OCI-M2 (cell line): Measurements from ENCODE around the gene HDAC4.

Source experiments
- DNase-seq: peaks from one replicate; lab custom pipeline; 2025; ENCODE audit not compliant: unreplicated experiment; lab: John Stamatoyannopoulos, UW

Gene HDAC4

DNA sequence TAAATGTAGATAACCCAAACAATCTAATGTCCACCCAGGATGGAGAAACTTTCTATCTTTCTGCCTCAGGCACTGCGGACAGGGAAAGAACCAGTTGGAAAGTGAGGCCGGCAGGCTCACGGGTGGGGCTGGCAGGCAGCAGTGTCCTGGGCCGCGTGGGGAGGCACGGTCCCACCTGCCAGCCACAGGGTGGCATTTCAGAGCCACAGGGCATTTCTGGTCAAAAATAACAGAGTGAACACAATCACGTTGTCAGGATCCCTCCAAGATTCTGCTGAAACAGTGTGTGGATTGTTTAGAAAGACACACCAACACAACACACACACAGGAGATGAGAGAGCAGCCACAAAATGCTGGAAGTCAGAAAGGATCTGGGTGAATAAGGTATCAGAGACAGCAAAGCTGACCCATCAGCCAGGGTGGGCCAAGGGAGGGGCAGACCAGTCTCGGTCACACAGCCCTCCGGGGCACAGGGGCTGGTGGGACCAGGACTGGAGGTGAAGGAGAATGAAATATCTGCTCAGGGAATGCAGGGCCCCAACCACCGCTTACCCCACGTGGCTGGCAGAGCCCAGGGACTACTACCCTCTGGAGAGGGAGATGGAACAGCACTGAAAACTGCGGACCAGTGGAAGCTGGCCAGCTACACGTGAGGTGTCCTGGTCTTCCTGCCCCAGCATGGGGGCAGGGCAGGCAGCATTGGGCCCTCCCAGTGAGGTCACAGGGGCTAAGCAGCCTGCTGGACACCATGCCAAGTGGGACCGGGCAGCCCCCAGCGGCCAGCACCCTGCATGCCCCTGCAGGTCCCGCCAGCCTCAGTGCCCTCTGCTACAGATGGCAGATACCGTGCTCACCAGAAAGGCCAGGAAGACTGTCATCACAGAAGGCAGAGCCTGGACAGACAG, 173.9 kb downstream of the HDAC4 start:
- DNase-seq, result no peak

DNA sequence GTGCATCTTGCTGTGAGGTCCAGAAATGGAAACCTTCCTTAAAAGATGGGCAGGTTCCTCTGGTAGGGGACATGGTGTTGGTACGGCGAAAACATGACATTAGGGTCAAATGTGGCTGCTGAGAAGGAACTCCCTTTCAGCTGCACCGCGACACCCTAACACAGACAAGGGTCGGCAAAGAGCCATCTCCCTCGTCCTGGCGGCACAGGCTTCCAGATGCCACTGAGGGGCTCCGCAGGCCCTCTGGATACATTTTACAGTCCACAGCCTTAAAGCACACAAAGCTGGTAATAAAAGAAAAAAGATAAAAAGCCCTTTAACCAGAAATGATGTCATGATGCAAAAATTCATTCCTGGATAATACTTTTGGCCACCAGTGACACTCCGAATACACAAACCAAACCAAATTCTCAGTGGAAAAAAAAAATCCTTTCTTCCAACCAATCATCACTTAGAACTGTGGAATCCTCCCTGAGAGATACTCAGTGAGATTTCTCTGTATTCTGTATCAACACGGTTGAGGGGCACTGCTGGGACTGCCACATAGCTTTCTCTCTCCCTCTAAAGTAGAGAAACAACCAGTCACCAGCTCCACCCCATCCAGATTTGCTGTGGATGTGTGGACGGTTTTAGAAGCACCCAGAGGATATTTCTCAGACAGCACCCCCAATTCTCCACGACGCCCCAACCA, 174.8 kb downstream of the HDAC4 start:
- DNase-seq, result no peak

DNA sequence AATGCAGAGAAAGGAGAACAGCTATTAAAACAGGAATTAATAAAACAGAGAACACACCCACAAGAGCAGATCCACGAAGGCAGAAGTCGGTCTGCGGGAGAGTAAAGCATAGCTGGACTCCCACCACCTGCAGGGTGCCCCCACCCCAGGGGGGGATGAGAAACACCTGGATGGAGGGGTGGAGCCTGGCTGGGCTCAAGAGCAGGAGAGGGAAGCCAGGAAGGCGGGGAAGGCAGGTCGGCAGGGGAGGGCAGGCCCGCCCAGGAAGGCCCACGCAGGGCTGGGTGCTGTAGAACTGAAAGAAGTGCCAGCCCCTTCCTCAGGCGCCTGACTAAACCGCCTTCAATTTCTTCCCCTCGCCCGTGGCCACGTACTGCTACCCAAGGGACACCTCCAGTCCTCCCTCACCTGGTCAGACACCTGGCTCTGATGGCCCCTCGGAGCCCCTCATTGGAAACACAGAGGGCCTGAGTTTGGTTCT, 175.4 kb downstream of the HDAC4 start:
- no peak for DNase-seq

DNA sequence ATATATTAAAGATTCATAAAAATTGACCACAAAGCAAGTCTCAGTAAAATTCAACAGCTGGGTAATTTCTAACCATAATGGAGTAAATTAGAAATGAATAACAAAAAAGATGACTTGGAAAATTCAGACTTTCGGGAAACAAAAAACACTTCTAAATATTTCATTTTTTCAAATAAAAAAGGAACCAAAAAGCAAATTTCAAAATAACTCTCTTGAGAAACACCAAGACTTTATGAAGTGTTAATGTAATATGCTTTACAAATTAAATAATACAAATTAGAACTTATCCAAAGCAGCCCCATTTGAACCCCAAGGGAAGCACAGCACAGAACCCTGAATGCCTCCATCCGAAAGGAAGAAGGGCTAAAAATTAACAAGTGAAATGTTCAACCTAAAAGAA, 175.9 kb downstream of the HDAC4 start:
- DNase-seq, result no peak

- DNase-seq, result no peak
Measured at GRCh38 chr2:239224199-239224570, 176.6 kb downstream of the HDAC4 start.

DNA sequence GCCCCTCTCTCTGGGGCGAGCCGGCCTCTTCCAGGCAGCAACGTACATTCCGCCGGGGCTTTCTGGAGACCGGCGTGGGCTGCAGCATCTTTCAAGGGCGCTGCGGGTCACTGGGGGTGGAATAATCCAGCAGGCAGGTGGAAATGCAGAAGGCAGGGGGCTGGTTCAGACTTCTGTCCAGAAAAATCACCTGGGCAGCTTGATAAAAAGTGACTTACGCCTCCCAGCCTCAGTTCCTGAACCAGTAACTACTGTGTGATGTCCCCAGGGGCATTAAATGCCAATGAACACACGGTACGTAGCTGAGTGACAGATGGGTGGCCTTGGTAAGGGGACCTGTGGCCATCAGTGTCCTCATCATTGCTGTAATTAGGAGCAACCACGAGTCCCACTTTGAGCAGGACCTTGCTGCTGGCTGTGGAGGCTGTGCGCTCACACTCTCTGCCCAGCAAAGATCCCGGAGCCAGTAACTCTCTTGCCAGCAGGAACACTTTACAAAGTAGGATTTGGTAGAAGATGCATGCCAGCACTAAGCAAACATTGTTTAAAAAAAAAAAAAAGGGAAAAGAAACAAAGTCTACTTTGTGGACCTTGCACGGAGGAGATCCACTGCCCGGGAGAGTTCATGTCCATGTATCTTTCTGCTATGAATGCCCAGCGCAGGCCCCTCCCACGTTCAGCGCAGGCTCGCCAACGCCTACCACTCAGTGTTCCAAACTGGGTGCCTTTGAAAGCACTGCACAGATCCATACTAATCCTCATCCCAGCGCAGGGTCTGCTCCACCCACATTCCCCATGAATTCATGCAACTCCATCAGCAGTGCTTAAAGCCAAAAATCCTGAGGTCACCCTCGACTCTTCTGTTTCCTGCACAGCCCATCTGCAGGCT, 177.3 kb downstream of the HDAC4 start:
- no peak for DNase-seq

GRCh38 chr2:239222706-239223309, 178.0 kb downstream of the HDAC4 start:
- DNase-seq, result no peak

DNA sequence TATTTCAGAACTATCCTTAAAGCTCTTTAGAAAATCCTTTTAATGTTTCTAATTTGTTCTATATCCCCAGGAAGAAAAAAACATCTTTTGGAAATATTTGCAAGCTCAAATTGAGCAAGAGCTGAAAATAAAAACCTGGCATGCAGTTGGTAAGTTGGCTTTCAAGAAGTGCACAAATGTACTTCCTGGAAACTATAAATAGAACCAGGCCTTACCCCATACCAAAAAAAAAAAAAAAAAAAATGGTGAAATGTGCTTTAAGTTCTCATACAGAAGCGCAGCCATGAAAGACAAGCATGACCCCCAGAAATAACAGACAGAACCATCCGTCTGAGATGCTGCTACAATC, 178.5 kb downstream of the HDAC4 start:
- DNase-seq, result no peak

- no peak for DNase-seq
Measured at GRCh38 chr2:239220981-239221396, 179.8 kb downstream of the HDAC4 start.

DNA sequence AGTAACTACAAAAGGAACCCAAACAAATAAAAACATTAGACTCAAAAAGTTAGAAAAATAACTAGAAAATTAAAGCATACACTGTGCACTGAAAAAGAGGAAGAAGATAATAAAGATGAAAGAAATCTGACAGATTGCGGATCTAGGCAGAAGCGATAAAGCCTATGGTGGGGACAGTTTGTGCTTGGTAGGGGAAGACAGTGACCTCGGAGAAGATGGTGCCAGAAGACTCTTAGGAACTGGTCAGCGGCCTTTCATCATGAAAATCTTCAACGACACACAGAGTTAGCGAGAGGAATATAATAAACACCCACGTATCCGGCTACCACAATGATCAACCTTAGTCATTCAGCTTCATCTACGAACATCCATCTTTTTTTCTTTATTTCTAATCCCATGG, 180.5 kb downstream of the HDAC4 start:
- no peak for DNase-seq

GRCh38 chr2:239216614-239217273, 184.1 kb downstream of the HDAC4 start:
- no peak for DNase-seq

GRCh38 chr2:239215988-239216613, 184.7 kb downstream of the HDAC4 start:
- no peak for DNase-seq

GRCh38 chr2:239215136-239215925, 185.5 kb downstream of the HDAC4 start:
- no peak for DNase-seq

GRCh38 chr2:239214725-239215124, 186.1 kb downstream of the HDAC4 start:
- no peak for DNase-seq

DNA sequence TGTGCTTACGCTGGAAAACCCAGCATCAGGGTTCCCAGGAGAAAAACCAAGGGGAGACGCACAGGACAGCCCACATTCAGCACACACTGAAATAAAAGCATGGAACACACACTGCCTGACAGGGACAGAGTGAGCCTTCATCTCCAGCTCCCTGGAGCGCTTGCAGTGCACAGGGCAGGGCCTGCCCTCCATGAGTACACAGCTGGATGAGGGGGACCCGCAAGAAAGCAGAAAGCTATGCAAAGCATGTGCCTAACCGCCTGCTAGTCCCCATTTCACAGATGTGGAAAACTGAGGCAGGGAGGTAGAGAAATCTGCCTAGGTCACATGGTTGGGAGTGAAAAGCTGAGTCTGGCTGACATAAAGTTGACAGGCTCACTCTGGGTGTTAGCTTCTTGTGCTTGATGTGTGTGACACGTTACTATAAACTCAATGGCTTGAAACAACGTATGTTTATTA, 187.1 kb downstream of the HDAC4 start:
- DNase-seq, result no peak

GRCh38 chr2:239212929-239213642, 187.7 kb downstream of the HDAC4 start:
- DNase-seq, result no peak

GRCh38 chr2:239212121-239212928, 188.5 kb downstream of the HDAC4 start:
- DNase-seq, result peak; percentile 2
